GM23338 (cell line): ENCODE data around the gene THBS4. TPM values are rescaled to one million over a fixed set of nuclear protein-coding genes. Genes with fewer than 3 reads are reported as not detected.

Source experiments
- ATAC-seq: fragments of 200-7000 bp; cut with Tn5 transposase; 3 replicates; pipeline ENCODE4 v1.9.1; 2020
- DNase-seq: peaks from one replicate; pipeline ENCODE4 v3.0.0-alpha.2; 2015; ENCODE audit warnings: low spot score
- H2AFZ ChIP-seq: fragments of 200-600 bp; sonication (generic); 2 replicates; pipeline ENCODE4 v1.8.0; 2016; ENCODE audit warnings: antibody characterized with exemption, mild to moderate bottlenecking, moderate library complexity
- H3F3A ChIP-seq: fragments of 200-600 bp; sonication (generic); replicated peaks from 2 replicates; pipeline ENCODE4 v1.8.0; 2017; ENCODE audit warnings: antibody characterized with exemption, mixed run types, low read depth
- H3K27ac ChIP-seq: fragments of 200-600 bp; sonication (generic); 2 replicates; pipeline ENCODE4 v1.6.1; 2016; ENCODE audit warnings: low read depth
- H3K27me3 ChIP-seq: fragments of 200-600 bp; sonication (generic); 2 replicates; pipeline ENCODE4 v1.8.0; 2016; ENCODE audit warnings: mild to moderate bottlenecking, mixed run types, moderate library complexity; ENCODE audit not compliant: insufficient read depth
- H3K36me3 ChIP-seq: fragments of 200-600 bp; sonication (generic); 2 replicates; pipeline ENCODE4 v1.8.0; 2016; ENCODE audit warnings: mild to moderate bottlenecking; ENCODE audit not compliant: insufficient read depth
- H3K4me1 ChIP-seq: fragments of 200-600 bp; sonication (generic); 2 replicates; pipeline ENCODE4 v1.8.0; 2016; ENCODE audit warnings: mild to moderate bottlenecking, moderate library complexity; ENCODE audit not compliant: insufficient read depth
- H3K4me2 ChIP-seq: fragments of 200-600 bp; sonication (generic); 2 replicates; pipeline ENCODE4 v1.7.1; 2017; ENCODE audit warnings: mixed run types
- H3K4me3 ChIP-seq: fragments of 200-600 bp; sonication (generic); 2 replicates; pipeline ENCODE4 v1.6.1; 2016; ENCODE audit warnings: mixed run types
- H3K79me2 ChIP-seq: fragments of 200-600 bp; sonication (generic); replicated peaks from 2 replicates; pipeline ENCODE4 v1.8.0; 2017; ENCODE audit warnings: mild to moderate bottlenecking; ENCODE audit not compliant: insufficient read depth
- H3K9me2 ChIP-seq: fragments of 200-600 bp; sonication (generic); 2 replicates; pipeline ENCODE4 v1.8.0; 2017; ENCODE audit not compliant: insufficient read depth
- H4K20me1 ChIP-seq: fragments of 200-600 bp; sonication (generic); replicated peaks from 2 replicates; pipeline ENCODE4 v1.8.0; 2017; ENCODE audit warnings: mild to moderate bottlenecking; ENCODE audit not compliant: insufficient read depth
- H3K27ac Mint-ChIP-seq: 2 replicates; pipeline ENCODE4 v1.8.0; 2020; ENCODE audit warnings: inconsistent platforms, mild to moderate bottlenecking, moderate library complexity, mixed read lengths
- H3K27me3 Mint-ChIP-seq: 3 replicates; pipeline ENCODE4 v1.8.0; 2022; ENCODE audit warnings: low read depth, mild to moderate bottlenecking, moderate library complexity, mixed read lengths, inconsistent platforms; ENCODE audit not compliant: insufficient read depth, poor library complexity
- H3K36me3 Mint-ChIP-seq: 3 replicates; pipeline ENCODE4 v1.8.0; 2021; ENCODE audit warnings: low read depth, mild to moderate bottlenecking, inconsistent platforms, moderate library complexity, mixed read lengths
- H3K4me1 Mint-ChIP-seq: 3 replicates; pipeline ENCODE4 v1.8.0; 2020; ENCODE audit warnings: mild to moderate bottlenecking, inconsistent platforms, mixed read lengths
- H3K4me3 Mint-ChIP-seq: 3 replicates; pipeline ENCODE4 v1.8.0; 2021; ENCODE audit warnings: moderate library complexity, mild to moderate bottlenecking, inconsistent platforms, mixed read lengths
- H3K9me3 Mint-ChIP-seq: 3 replicates; pipeline ENCODE4 v1.8.0; 2020; ENCODE audit warnings: moderate library complexity, mild to moderate bottlenecking, inconsistent platforms, mixed read lengths
- CREB1 ChIP-seq: fragments of 250-450 bp; sonication (Bioruptor Pico); IDR thresholded peaks from 2 replicates; pipeline ENCODE4 v1.5.0; 2020; ENCODE audit warnings: low read depth, mild to moderate bottlenecking, moderate library complexity
- JUNB ChIP-seq: IDR thresholded peaks from one replicate; pipeline ENCODE4 v1.6.1; 2016; ENCODE audit warnings: antibody characterized with exemption; ENCODE audit not compliant: unreplicated experiment
- NANOG ChIP-seq: IDR thresholded peaks from 2 replicates; pipeline ENCODE4 v1.6.1; 2016; ENCODE audit warnings: antibody characterized with exemption, borderline replicate concordance
- POLR2AphosphoS5 ChIP-seq: IDR thresholded peaks from 2 replicates; pipeline ENCODE4 v1.6.1; 2016; ENCODE audit warnings: antibody characterized with exemption, low read depth
- STAT1 ChIP-seq: IDR thresholded peaks from one replicate; pipeline ENCODE4 v1.6.1; 2016; ENCODE audit warnings: antibody characterized with exemption; ENCODE audit not compliant: unreplicated experiment
- ZNF114 ChIP-seq: fragments of 250-450 bp; sonication (Bioruptor Pico); IDR thresholded peaks from 2 replicates; pipeline ENCODE4 v1.5.0; 2020; ENCODE audit warnings: mild to moderate bottlenecking, moderate library complexity
- ZNF331 ChIP-seq: fragments of 250-450 bp; sonication (Bioruptor Pico); IDR thresholded peaks from 2 replicates; pipeline ENCODE4 v1.5.0; 2020; ENCODE audit warnings: low read depth, mild to moderate bottlenecking, moderate library complexity
- polyA plus RNA-seq: library from polyadenylated mRNA; unstranded; fragments of >200 nt; fragmentation: Nextera tagmentation; extraction: Ambion mirVana; gene quantifications from 2 replicates; pipeline ENCODE4 v1.2.1, GENCODE V29; 2016
- total RNA-seq: library from RNA; depleted of rRNA; stranded (reverse); fragments of >200 nt; shearing (Covaris generic); gene quantifications from 2 replicates; pipeline ENCODE4 v1.2.3, GENCODE V29; 2014
- TF ChIP-seq, protein P1 (sequence below), 2 experiments: fragments of 200-600 bp in 1 of 2; sonication (generic) in 1 of 2; conservative IDR thresholded peaks; 2 replicates each; pipeline versions ENCODE4 v1.5.1 to v1.6.1; 2016 to 2017; ENCODE audit warnings: antibody characterized with exemption in 2 of 2, low read depth in 2 of 2, mild to moderate bottlenecking in 2 of 2, moderate library complexity in 1 of 2
- TF ChIP-seq, protein P2 (sequence below): fragments of 250-450 bp; sonication (Bioruptor Pico); IDR thresholded peaks from 2 replicates; pipeline ENCODE4 v1.5.0; 2020; ENCODE audit warnings: mild to moderate bottlenecking, moderate library complexity
- TF ChIP-seq, protein P3 (sequence below): IDR thresholded peaks from 2 replicates; pipeline ENCODE4 v1.6.1; 2016; ENCODE audit warnings: antibody characterized with exemption

THBS4 gene
- total and polyA plus RNA-seq, 2 experiments from 2014 or later: 14.0 to 23.2 TPM

DNA sequence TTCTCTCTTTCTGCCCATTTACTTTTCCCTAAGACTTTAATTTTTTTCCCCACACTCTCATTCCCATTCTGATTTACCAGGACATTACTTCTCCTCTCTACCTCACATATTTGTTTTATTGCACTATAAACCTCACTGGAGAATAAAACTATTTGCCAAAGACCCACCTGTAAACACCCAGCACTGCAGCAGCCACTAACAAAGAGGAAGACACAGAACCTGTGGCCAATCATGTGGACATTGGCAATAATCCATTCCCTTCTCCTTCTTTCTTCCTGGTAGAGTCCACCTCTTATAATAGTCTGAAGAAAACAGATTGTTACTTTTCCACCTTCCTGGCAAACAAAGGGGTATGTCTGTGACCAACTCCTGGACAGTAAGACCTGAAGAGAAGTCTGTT is 8.3 kb upstream of the THBS4 start:
- no peaks in the 10 kb centered on the region for H3K36me3 Mint-ChIP-seq
- peaks cover 8% of the 10 kb centered on the region; the same call in 2 of the 3 replicates for H3K4me1 Mint-ChIP-seq
- Histone ChIP-seq H3K36me3 (no peaks in the 10 kb centered on the region), H4K20me1 (no peaks in the 10 kb centered on the region), H3K9me2 (peaks cover 4% of the 10 kb centered on the region; the same call in 1 of the 2 replicates), H3K27me3 (no peaks in the 10 kb centered on the region), H3K4me3 (no peak overlapping the region), H3K4me1 (no peaks in the 10 kb centered on the region), H3K27ac (no peak overlapping the region), H3K79me2 (no peaks in the 10 kb centered on the region), H3F3A (no peaks in the 10 kb centered on the region), H2AFZ (no peak overlapping the region), H3K4me2 (no peak overlapping the region)
- H3K4me3 Mint-ChIP-seq: no peak overlapping the region
- H3K9me3 Mint-ChIP-seq: no peaks in the 10 kb centered on the region
- ATAC-seq: no peak
- peaks cover 3% of the 10 kb centered on the region for H3K27me3 Mint-ChIP-seq
- TF ChIP-seq ZNF331 (CRISPR knock-in tag) (no peak), CREB1 (CRISPR knock-in tag) (no peak)
- no peak overlapping the region for H3K27ac Mint-ChIP-seq
- no peak for DNase-seq

DNA sequence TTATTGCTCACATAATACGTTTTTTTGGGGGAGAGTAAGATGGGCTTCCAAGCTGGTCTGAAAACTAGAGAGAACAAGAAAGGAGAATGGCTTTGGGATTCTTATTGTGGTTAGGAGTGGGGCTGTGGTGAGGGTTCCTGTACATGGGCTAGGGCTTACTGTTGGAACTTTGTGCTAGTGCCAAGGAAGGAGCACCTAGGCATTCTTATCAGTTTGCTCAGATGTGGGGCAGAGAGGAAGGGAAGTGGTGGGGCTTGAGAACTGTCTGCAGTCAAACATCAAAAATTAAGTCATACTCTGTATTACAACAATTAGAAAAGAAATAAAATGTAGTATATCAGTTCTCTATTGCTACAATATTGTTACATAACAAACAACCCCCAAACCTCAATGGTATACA is 4.0 kb upstream of the THBS4 start:
- Histone ChIP-seq H3K9me2 (no peaks in the 10 kb centered on the region), H3K36me3 (no peaks in the 10 kb centered on the region), H3K4me3 (no peak overlapping the region), H3F3A (peaks cover 4% of the 10 kb centered on the region; the same call in 1 of the 2 replicates), H3K27ac (no peak overlapping the region), H4K20me1 (no peaks in the 10 kb centered on the region), H3K4me1 (peaks cover 4% of the 10 kb centered on the region; the same call in 1 of the 2 replicates), H3K4me2 (no peak overlapping the region), H3K27me3 (peaks cover 37% of the 10 kb centered on the region), H2AFZ (no peak overlapping the region), H3K79me2 (no peaks in the 10 kb centered on the region)
- no peak for DNase-seq
- Mint-ChIP-seq H3K4me3 (no peak overlapping the region), H3K27ac (no peak overlapping the region), H3K36me3 (no peaks in the 10 kb centered on the region), H3K9me3 (no peaks in the 10 kb centered on the region), H3K27me3 (peaks cover 25% of the 10 kb centered on the region), H3K4me1 (peaks cover 7% of the 10 kb centered on the region; the same call in 2 of the 3 replicates)
- ATAC-seq: no peak
- TF ChIP-seq ZNF114 (CRISPR knock-in tag) (no peak), JUNB (no peak), STAT1 (no peak), NANOG (no peak), POLR2AphosphoS5 (no peak), CREB1 (CRISPR knock-in tag) (no peak)
- TF ChIP-seq, protein P1, sequence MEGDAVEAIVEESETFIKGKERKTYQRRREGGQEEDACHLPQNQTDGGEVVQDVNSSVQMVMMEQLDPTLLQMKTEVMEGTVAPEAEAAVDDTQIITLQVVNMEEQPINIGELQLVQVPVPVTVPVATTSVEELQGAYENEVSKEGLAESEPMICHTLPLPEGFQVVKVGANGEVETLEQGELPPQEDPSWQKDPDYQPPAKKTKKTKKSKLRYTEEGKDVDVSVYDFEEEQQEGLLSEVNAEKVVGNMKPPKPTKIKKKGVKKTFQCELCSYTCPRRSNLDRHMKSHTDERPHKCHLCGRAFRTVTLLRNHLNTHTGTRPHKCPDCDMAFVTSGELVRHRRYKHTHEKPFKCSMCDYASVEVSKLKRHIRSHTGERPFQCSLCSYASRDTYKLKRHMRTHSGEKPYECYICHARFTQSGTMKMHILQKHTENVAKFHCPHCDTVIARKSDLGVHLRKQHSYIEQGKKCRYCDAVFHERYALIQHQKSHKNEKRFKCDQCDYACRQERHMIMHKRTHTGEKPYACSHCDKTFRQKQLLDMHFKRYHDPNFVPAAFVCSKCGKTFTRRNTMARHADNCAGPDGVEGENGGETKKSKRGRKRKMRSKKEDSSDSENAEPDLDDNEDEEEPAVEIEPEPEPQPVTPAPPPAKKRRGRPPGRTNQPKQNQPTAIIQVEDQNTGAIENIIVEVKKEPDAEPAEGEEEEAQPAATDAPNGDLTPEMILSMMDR (conservative IDR thresholded peaks at IDR 0.05; ENCODE audit: low read depth in 2 of 2): no peak
- TF ChIP-seq, protein P2, sequence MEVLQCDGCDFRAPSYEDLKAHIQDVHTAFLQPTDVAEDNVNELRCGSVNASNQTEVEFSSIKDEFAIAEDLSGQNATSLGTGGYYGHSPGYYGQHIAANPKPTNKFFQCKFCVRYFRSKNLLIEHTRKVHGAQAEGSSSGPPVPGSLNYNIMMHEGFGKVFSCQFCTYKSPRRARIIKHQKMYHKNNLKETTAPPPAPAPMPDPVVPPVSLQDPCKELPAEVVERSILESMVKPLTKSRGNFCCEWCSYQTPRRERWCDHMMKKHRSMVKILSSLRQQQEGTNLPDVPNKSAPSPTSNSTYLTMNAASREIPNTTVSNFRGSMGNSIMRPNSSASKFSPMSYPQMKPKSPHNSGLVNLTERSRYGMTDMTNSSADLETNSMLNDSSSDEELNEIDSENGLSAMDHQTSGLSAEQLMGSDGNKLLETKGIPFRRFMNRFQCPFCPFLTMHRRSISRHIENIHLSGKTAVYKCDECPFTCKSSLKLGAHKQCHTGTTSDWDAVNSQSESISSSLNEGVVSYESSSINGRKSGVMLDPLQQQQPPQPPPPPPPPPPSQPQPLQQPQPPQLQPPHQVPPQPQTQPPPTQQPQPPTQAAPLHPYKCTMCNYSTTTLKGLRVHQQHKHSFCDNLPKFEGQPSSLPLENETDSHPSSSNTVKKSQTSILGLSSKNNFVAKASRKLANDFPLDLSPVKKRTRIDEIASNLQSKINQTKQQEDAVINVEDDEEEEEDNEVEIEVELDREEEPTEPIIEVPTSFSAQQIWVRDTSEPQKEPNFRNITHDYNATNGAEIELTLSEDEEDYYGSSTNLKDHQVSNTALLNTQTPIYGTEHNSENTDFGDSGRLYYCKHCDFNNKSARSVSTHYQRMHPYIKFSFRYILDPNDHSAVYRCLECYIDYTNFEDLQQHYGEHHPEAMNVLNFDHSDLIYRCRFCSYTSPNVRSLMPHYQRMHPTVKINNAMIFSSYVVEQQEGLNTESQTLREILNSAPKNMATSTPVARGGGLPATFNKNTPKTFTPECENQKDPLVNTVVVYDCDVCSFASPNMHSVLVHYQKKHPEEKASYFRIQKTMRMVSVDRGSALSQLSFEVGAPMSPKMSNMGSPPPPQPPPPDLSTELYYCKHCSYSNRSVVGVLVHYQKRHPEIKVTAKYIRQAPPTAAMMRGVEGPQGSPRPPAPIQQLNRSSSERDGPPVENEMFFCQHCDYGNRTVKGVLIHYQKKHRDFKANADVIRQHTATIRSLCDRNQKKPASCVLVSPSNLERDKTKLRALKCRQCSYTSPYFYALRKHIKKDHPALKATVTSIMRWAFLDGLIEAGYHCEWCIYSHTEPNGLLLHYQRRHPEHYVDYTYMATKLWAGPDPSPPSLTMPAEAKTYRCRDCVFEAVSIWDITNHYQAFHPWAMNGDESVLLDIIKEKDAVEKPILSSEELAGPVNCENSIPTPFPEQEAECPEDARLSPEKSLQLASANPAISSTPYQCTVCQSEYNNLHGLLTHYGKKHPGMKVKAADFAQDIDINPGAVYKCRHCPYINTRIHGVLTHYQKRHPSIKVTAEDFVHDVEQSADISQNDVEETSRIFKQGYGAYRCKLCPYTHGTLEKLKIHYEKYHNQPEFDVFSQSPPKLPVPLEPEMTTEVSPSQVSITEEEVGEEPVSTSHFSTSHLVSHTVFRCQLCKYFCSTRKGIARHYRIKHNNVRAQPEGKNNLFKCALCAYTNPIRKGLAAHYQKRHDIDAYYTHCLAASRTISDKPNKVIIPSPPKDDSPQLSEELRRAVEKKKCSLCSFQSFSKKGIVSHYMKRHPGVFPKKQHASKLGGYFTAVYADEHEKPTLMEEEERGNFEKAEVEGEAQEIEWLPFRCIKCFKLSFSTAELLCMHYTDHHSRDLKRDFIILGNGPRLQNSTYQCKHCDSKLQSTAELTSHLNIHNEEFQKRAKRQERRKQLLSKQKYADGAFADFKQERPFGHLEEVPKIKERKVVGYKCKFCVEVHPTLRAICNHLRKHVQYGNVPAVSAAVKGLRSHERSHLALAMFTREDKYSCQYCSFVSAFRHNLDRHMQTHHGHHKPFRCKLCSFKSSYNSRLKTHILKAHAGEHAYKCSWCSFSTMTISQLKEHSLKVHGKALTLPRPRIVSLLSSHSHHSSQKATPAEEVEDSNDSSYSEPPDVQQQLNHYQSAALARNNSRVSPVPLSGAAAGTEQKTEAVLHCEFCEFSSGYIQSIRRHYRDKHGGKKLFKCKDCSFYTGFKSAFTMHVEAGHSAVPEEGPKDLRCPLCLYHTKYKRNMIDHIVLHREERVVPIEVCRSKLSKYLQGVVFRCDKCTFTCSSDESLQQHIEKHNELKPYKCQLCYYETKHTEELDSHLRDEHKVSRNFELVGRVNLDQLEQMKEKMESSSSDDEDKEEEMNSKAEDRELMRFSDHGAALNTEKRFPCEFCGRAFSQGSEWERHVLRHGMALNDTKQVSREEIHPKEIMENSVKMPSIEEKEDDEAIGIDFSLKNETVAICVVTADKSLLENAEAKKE (CRISPR knock-in tag): no peak
- TF ChIP-seq, protein P3, sequence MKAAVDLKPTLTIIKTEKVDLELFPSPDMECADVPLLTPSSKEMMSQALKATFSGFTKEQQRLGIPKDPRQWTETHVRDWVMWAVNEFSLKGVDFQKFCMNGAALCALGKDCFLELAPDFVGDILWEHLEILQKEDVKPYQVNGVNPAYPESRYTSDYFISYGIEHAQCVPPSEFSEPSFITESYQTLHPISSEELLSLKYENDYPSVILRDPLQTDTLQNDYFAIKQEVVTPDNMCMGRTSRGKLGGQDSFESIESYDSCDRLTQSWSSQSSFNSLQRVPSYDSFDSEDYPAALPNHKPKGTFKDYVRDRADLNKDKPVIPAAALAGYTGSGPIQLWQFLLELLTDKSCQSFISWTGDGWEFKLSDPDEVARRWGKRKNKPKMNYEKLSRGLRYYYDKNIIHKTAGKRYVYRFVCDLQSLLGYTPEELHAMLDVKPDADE: no peak
